ENCODE results near the gene CHEK1. TPM values are rescaled to one million over a fixed set of nuclear protein-coding genes. Genes with fewer than 3 reads are reported as not detected.

CHEK1 gene
- total and polyA plus RNA-seq, 2 of the 4 experiments (the other 2 are of a cell fraction) = 16.0 to 22.6 TPM

DNA sequence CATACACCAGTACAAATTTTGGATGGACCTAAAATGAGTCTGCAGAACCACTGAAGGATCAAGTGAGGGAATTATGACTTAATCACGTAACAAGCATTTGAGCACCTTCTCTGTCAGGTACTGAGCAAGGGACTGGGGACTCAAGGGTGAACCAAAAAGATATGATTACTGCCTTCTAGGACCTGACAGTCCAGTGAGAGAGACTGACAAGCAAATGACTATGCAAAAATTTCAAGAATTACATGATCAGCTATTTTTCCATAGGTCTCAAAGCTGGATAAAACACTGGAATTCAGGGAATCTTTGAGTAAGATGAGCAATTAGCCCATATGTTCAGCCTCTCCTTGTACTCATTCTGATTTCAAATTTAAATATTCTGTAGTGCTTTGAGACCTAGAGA, 37.5 kb upstream of the CHEK1 start:
- ATAC-seq (ENCODE audit: low read depth) = no peak
- H3K9me3 ChIP-seq (ENCODE audit: control insufficient read depth, insufficient read depth, low read length) = no peaks in the 10 kb centered on the region
- H3K36me3 ChIP-seq (ENCODE audit: control insufficient read depth, insufficient read depth, low read length) = peaks cover 10% of the 10 kb centered on the region
- H3K27ac ChIP-seq (ENCODE audit: insufficient read depth, low read length) = no peak overlapping the region
- no CpG with 5 or more reads among the region's 1 CpG for WGBS, 2 experiments (ENCODE audit: extremely low coverage in 2 of 2, insufficient read length in 1 of 2)
- no peak overlapping the region for H4K91ac ChIP-seq (ENCODE audit: insufficient read depth, low read depth, low read length)
- H2BK5ac ChIP-seq (ENCODE audit: low read depth, low read length, poor library complexity, severe bottlenecking) = no peak overlapping the region
- no peak overlapping the region for H4K5ac ChIP-seq (ENCODE audit: low read depth, low read length)
- H2AK9ac ChIP-seq (replicated peaks; ENCODE audit: low read depth, low read length, poor library complexity) = no peak overlapping the region
- H3K56ac ChIP-seq (ENCODE audit: extremely low read depth, insufficient read depth, low read length) = no peak overlapping the region
- no peak overlapping the region for H3K4me3 ChIP-seq (ENCODE audit: insufficient read depth, low read depth, low read length)
- no peak overlapping the region for H4K8ac ChIP-seq (ENCODE audit: low read depth in 2 of 2, low read length in 2 of 2)
- no peak for TF ChIP-seq RCOR1 (IDR thresholded peaks at IDR 0.05; ENCODE audit: insufficient replicate concordance, low read length)
- TF ChIP-seq MAFK (IDR thresholded peaks at IDR 0.05; ENCODE audit: low read depth, low read length) = peak; percentile 56
- TF ChIP-seq NFE2L2 (IDR thresholded peaks at IDR 0.05; ENCODE audit: low read depth, low read length) = no peak
- no peak for TF ChIP-seq CHD1 (IDR thresholded peaks at IDR 0.05; ENCODE audit: low read depth, low read length)
- TF ChIP-seq, protein P1, sequence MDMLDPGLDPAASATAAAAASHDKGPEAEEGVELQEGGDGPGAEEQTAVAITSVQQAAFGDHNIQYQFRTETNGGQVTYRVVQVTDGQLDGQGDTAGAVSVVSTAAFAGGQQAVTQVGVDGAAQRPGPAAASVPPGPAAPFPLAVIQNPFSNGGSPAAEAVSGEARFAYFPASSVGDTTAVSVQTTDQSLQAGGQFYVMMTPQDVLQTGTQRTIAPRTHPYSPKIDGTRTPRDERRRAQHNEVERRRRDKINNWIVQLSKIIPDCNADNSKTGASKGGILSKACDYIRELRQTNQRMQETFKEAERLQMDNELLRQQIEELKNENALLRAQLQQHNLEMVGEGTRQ (IDR thresholded peaks at IDR 0.05; ENCODE audit: low read depth, low read length) = no peak
- ChIA-PET POLR2A (ENCODE audit: unreplicated experiment) (no interaction called here), CTCF (no interaction called here)
- no peak overlapping the region; the same call in 2 of the 3 replicates for H2BK15ac ChIP-seq (ENCODE audit: low read depth, low read length)
- H3K9me1 ChIP-seq (ENCODE audit: insufficient read depth, low read length) = peaks cover 3% of the 10 kb centered on the region; the same call in 1 of the 2 replicates
- dilution Hi-C loops (cut with HindIII; ENCODE audit: low sequenced_read_pairs, unreplicated experiment) = no loop called here
- no TSS peak for BruUV-seq (replicated peaks)
- no peak overlapping the region for H3K4ac ChIP-seq (ENCODE audit: low read depth, low read length)
- H3K4me1 ChIP-seq (ENCODE audit: control insufficient read depth, insufficient read depth, low read length) = 0 out of 2 replicates have a peak, but pooled peaks cover 2% of the 10 kb centered on the region
- intact Hi-C loops (cut with micrococcal nuclease) = no loop called here
- peak overlapping the region; percentile 28; the same call in 1 of the 2 replicates for H3K23ac ChIP-seq (ENCODE audit: low read depth, low read length)
- H3K18ac ChIP-seq (ENCODE audit: low read depth, low read length) = no peak overlapping the region
- no peak overlapping the region for H2BK20ac ChIP-seq (ENCODE audit: low read depth, low read length)
- in situ Hi-C loops (cut with MboI; ENCODE audit: low sequenced_read_pairs) = loop anchor here (25.0 kb wide), 1 partner anchor 950 kb away; no protein-coding TSS in a partner anchor
- no peak overlapping the region for H2AFZ ChIP-seq (replicated peaks; ENCODE audit: low read length, poor library complexity)
- no peak overlapping the region for H2BK120ac ChIP-seq (ENCODE audit: low read depth, low read length)
- H3K14ac ChIP-seq (replicated peaks; ENCODE audit: low read depth, low read length) = no peak overlapping the region
- peaks cover 0 to 6% of the 10 kb centered on the region in 2 experiments; a peak in 2 of 4 replicates for H3K79me1 ChIP-seq (ENCODE audit: low read depth in 1 of 2, low read length in 2 of 2)
- H3K9ac ChIP-seq (ENCODE audit: low read depth, low read length) = no peak overlapping the region
- no peaks in the 10 kb centered on the region for H3K27me3 ChIP-seq (ENCODE audit: control insufficient read depth, insufficient read depth, low read length)
- H4K20me1 ChIP-seq (ENCODE audit: insufficient read depth, low read length) = no peaks in the 10 kb centered on the region
- no peak overlapping the region for H3K4me2 ChIP-seq (ENCODE audit: low read depth, low read length)
- no peak overlapping the region for H2AK5ac ChIP-seq (ENCODE audit: low read depth, low read length)
- DNase-seq = no peak

Data from IMR-90 (cell line).